GM18507 (cell line): ENCODE measurements around the gene INSYN1.
"Not testable (repeated sequence)": the region's sequence is repeated elsewhere in the genome, so short reads cannot be mapped to it uniquely, and the experiment has no call there.

Source experiments
- DNase-seq: peaks from one replicate; pipeline ENCODE4 v3.0.0; 2011; ENCODE audit warnings: low read depth; ENCODE audit not compliant: insufficient read length; ENCODE audit errors: extremely low spot score
- FAIRE-seq: peaks from 2 replicates; lab custom pipeline; 2011; peaks lifted over from hg19 to GRCh38; lab: Jason Lieb, UNC

Gene INSYN1

GRCh38 chr15:73751511-73751898 lies 1.6 kb downstream of the INSYN1 start:
- DNase-seq (no peak), FAIRE-seq (no peak)

- DNase-seq (no peak), FAIRE-seq (no peak)
These were observed 2.2 kb downstream of the INSYN1 start for GRCh38 chr15:73750951-73751350.

- FAIRE-seq (no peak), DNase-seq (no peak)
These were observed 2.7 kb downstream of the INSYN1 start for GRCh38 chr15:73750438-73750837.

- FAIRE-seq: no peak
- DNase-seq: no peak
These were observed 3.2 kb downstream of the INSYN1 start for GRCh38 chr15:73749971-73750370.

- no peak for DNase-seq
- no peak for FAIRE-seq
These were observed 3.6 kb downstream of the INSYN1 start for GRCh38 chr15:73749533-73749932.

- DNase-seq (no peak), FAIRE-seq (no peak)
These were observed 4.4 kb downstream of the INSYN1 start for GRCh38 chr15:73748730-73749129.

GRCh38 chr15:73747847-73748590 lies 5.1 kb downstream of the INSYN1 start:
- FAIRE-seq: no peak
- DNase-seq: no peak

GRCh38 chr15:73746883-73747282 lies 6.3 kb downstream of the INSYN1 start:
- DNase-seq (no peak), FAIRE-seq (no peak)

GRCh38 chr15:73746261-73746660 lies 6.9 kb downstream of the INSYN1 start:
- FAIRE-seq (no peak), DNase-seq (no peak)

- DNase-seq: no peak
- FAIRE-seq: no peak
These were observed 8.1 kb downstream of the INSYN1 start for GRCh38 chr15:73745073-73745472.

GRCh38 chr15:73744293-73744692 lies 8.9 kb downstream of the INSYN1 start:
- no peak for DNase-seq
- FAIRE-seq: no peak

GRCh38 chr15:73741321-73741836 lies 11.8 kb downstream of the INSYN1 start:
- FAIRE-seq (no peak), DNase-seq (no peak)

- DNase-seq (no peak), FAIRE-seq (no peak)
These were observed 12.8 kb downstream of the INSYN1 start for GRCh38 chr15:73740152-73741048.

- FAIRE-seq: no peak
- no peak for DNase-seq
These were observed 15.6 kb downstream of the INSYN1 start for GRCh38 chr15:73737535-73737934.

GRCh38 chr15:73732930-73733329 lies 20.2 kb downstream of the INSYN1 start:
- no peak for DNase-seq
- FAIRE-seq: no peak

- DNase-seq: not testable (repeated sequence)
These were observed 21.1 kb downstream of the INSYN1 start for GRCh38 chr15:73732051-73732450.

GRCh38 chr15:73727330-73727976 lies 25.7 kb downstream of the INSYN1 start:
- no peak for DNase-seq
- FAIRE-seq: no peak

More at GRCh38 chr15:73732051-73732450, 21.1 kb downstream of the INSYN1 start:
- not testable (repeated sequence) for FAIRE-seq

- FAIRE-seq (no peak), DNase-seq (no peak)
These were observed 28.9 kb downstream of the INSYN1 start for GRCh38 chr15:73724212-73724611.

GRCh38 chr15:73723191-73723590 lies 30.0 kb downstream of the INSYN1 start:
- no peak for DNase-seq
- no peak for FAIRE-seq

- FAIRE-seq (no peak), DNase-seq (no peak)
These were observed 30.7 kb downstream of the INSYN1 start for GRCh38 chr15:73722425-73722824.
